Measurements from ENCODE around the gene SHC3. TPM values are rescaled to one million over a fixed set of nuclear protein-coding genes. Genes with fewer than 3 reads are reported as not detected.

SHC3 gene
- total RNA-seq, 1 donor from 2014 or later = 5.1 TPM

- DNase-seq (ENCODE audit: low read depth) = no peak
- no peak for TF ChIP-seq CTCF (conservative IDR thresholded peaks at IDR 0.05; ENCODE audit: low read depth, low read length)
- H3K4me3 ChIP-seq (ENCODE audit: low read depth, low read length) = peak overlapping the region; percentile 69
Observed at GRCh38 chr9:89178830-89179539, 367 bp upstream of the SHC3 start.

GRCh38 chr9:89177012-89177943, 1.3 kb downstream of the SHC3 start:
- H3K4me3 ChIP-seq (ENCODE audit: low read depth, low read length) = peak overlapping the region; percentile 69
- no peak for TF ChIP-seq CTCF (conservative IDR thresholded peaks at IDR 0.05; ENCODE audit: low read depth, low read length)
- DNase-seq (ENCODE audit: low read depth) = no peak

- TF ChIP-seq CTCF (conservative IDR thresholded peaks at IDR 0.05; ENCODE audit: low read depth, low read length) = no peak
- H3K4me3 ChIP-seq (ENCODE audit: low read depth, low read length) = peak overlapping the region; percentile 69
- DNase-seq (ENCODE audit: low read depth) = no peak
Observed at GRCh38 chr9:89175828-89176261, 2.8 kb downstream of the SHC3 start.

GRCh38 chr9:89174291-89174690, 4.3 kb downstream of the SHC3 start:
- H3K4me3 ChIP-seq (ENCODE audit: low read depth, low read length) = no peak overlapping the region
- TF ChIP-seq CTCF (conservative IDR thresholded peaks at IDR 0.05; ENCODE audit: low read depth, low read length) = no peak
- DNase-seq (ENCODE audit: low read depth) = no peak

GRCh38 chr9:89173072-89173471, 5.5 kb downstream of the SHC3 start:
- TF ChIP-seq CTCF (conservative IDR thresholded peaks at IDR 0.05; ENCODE audit: low read depth, low read length) = no peak
- no peak overlapping the region for H3K4me3 ChIP-seq (ENCODE audit: low read depth, low read length)
- DNase-seq (ENCODE audit: low read depth) = no peak

GRCh38 chr9:89172398-89172797, 6.2 kb downstream of the SHC3 start:
- TF ChIP-seq CTCF (conservative IDR thresholded peaks at IDR 0.05; ENCODE audit: low read depth, low read length) = no peak
- no peak overlapping the region for H3K4me3 ChIP-seq (ENCODE audit: low read depth, low read length)
- DNase-seq (ENCODE audit: low read depth) = no peak
